HG03432 (cell line): ENCODE results near the gene ESYT2.

ENCODE experiments used
- ATAC-seq: cut with Tn5 transposase; IDR thresholded peaks from one replicate; pipeline ENCODE4 v1.9.1; 2021; ENCODE audit warnings: mild to moderate bottlenecking, moderate library complexity; ENCODE audit not compliant: unreplicated experiment

The ESYT2 gene

GRCh38 chr7:158729646-158730382 lies 99.5 kb downstream of the ESYT2 start:
- ATAC-seq: no peak

GRCh38 chr7:158728911-158729645 lies 100.2 kb downstream of the ESYT2 start:
- no peak for ATAC-seq

DNA sequence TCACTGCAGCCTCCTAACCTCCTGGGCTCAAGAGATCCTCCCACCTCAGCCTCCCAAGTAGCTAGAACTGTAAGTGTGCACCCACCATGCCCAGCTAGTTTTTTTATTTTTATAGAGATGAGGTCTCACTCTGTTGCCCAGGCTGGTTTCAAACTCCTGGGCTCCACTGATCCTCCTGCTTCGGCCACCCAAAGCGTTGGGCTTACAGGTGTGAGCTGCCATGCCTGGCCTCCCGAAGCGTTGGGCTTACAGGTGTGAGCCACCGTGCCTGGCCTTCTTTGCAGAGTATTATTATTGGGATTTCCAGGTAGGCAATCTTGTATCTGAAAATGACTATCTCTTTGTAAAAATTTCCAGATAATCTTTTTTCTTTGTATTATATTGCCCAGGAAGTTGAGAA lies 101.6 kb downstream of the ESYT2 start:
- ATAC-seq: no peak

GRCh38 chr7:158726277-158726807 lies 103.0 kb downstream of the ESYT2 start:
- no peak for ATAC-seq

GRCh38 chr7:158725506-158725800 lies 103.9 kb downstream of the ESYT2 start:
- ATAC-seq: no peak

DNA sequence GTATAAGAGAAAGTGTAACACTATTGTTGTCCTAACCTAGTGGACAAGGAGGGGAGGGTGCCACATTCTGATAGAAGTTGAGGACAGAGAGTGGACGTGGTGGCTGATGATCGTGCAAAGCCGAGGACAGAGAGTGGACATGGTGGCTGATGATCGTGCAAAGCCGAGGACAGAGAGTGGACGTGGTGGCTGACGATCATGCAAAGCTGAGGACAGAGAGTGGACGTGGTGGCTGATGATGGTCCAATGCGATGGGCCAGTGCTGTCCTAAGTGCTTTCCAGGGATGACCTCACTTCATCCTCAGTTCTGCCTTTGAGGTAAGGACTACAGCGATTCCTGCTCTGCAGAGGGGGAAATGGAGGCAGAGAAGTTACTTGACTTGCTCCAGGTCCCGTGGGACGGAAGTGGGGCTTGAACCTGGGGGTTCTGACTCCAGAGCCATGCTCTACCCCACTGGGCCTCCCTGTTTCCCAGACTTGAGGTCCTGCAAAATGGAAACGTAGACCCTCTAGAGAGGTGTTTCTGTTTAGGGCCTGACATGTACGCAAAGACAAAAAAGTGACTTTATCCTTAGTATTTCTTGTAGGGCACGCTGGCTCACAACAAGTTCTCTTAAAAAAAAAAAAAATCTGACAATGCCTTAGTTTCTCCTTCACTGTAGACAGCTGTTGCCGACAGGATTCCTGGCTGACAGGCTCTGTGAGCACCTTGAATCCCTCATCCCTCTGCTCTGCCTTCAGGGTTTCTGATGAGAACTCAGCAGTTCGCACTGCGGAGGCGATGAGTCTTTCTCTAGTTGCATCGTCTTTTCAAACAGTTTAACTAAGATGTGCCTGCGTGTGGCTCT lies 104.4 kb downstream of the ESYT2 start:
- no peak for ATAC-seq

- ATAC-seq: no peak
Measured at GRCh38 chr7:158723714-158724385, 105.5 kb downstream of the ESYT2 start.

GRCh38 chr7:158723266-158723665 lies 106.0 kb downstream of the ESYT2 start:
- ATAC-seq: no peak

GRCh38 chr7:158722574-158723237 lies 106.6 kb downstream of the ESYT2 start:
- no peak for ATAC-seq

DNA sequence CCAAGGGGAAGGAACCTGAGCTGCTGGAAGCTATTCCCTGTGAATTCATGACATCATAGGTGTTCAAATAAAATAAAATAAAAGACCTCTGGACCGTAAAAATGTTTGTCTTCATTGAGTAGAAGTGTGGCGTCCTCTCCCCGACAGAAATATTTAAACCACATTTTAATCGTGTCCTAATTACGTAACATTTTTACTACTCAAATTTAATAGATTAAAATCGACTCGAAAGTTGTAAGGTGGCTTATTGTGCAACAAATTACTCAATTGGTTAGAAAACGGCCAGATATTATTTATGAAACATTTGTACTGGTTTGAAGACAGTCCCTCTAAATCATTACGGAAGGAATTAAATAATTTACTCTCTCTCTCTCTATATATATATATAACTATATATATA lies 109.2 kb downstream of the ESYT2 start:
- no peak for ATAC-seq

DNA sequence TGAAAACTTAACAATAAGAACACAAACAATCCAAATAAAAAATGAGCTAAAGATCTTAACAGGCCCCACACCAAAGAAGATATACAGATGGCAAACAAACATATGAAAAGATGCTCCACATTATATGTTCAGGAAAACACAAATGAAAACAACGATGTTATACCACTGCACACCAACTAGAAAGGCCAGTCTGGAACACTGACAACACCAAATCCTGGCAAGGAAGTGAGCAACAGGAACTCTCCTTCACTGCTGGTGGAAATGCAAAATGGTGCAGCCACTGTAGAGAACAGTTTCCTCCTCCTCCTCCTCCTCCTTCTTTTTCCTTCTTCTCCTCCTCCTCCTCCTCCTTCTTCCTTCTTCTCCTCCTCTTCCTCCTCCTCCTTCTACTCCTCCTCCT lies 112.5 kb downstream of the ESYT2 start:
- ATAC-seq: no peak

DNA sequence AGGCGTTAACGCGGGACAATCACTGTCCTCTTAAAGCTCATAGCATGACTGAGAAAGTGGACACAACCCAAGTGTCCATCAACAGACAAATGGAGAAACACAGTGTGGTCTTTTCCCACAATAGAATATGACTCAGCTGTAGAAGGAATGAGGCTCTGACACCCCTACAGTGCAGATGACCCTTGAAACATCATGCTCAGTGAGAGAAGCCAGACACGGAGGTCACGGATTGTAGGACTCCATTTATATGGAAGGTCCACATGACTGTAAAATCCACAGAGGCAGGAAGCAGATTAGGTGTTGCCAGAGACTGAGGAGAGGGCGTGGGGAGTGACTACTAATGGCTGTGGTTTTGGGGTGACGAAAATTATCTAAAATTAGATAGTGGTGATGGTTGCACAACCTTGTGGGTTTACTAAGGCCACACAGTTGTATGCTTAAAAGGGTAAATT lies 118.6 kb downstream of the ESYT2 start:
- ATAC-seq: no peak

GRCh38 chr7:158707610-158708009 lies 121.7 kb downstream of the ESYT2 start:
- no peak for ATAC-seq

DNA sequence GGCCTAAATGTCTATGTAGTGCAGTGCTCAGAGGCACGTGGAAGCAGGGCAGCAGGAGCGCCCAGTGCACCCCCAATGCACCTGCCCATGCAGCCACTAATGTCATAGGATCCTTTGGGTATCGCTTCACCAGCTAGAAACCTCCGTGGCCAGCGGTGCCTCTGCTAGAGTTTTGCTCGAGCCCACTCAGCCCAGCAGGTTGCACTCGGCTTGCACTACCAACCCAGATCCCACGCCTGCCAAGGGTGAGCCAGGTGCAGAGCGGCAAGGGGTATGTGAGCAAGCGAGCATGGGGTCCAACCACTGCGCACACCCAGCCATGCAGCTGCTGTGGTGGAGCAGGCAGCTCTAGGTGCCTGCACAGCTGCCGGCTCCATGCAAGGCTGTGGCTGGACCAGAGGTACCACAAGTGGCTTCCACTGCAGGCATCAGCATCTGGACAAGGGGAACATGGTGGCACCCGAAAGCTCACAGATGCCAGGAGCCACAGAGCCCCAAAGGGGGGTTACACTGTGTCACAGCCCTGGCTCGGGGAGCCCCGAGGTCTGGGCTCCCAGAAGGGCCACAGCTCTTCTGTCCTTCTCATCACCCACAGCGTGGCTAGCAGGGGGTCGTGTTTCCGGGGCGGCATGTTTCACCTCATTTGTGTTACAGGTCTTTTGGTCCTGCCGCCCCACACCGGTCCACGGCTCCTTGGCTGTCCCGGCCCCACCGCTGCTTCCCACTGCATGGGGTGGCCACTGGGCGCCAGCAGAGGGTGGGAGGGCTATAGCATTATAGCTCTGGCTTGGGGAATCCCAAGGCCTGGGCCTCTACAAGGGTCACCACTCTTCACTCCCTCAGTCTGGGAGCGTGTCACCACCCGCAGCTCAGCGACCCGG lies 122.4 kb downstream of the ESYT2 start:
- ATAC-seq: no peak

DNA sequence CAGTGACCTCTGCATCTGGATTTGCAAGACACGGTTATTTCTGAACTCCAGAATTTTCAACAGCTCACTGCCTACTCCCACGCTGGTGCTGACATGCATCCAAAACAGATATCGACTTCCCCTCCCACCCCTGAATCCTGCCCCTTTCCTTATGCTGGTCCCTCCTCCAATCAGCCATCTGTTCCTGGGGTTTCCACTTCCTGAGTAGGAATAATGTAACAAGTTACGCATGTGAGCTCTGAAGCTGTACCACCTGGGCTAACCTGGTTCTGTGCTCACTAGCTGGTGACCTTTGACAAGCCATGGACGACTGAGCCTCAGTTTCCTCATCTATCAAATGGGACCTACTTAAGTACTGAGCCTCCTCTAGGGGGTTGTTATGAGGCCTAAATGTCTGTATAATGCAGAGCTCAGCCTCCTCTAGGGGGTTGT lies 123.0 kb downstream of the ESYT2 start:
- no peak for ATAC-seq

GRCh38 chr7:158705234-158705850 lies 124.0 kb downstream of the ESYT2 start:
- ATAC-seq: no peak

DNA sequence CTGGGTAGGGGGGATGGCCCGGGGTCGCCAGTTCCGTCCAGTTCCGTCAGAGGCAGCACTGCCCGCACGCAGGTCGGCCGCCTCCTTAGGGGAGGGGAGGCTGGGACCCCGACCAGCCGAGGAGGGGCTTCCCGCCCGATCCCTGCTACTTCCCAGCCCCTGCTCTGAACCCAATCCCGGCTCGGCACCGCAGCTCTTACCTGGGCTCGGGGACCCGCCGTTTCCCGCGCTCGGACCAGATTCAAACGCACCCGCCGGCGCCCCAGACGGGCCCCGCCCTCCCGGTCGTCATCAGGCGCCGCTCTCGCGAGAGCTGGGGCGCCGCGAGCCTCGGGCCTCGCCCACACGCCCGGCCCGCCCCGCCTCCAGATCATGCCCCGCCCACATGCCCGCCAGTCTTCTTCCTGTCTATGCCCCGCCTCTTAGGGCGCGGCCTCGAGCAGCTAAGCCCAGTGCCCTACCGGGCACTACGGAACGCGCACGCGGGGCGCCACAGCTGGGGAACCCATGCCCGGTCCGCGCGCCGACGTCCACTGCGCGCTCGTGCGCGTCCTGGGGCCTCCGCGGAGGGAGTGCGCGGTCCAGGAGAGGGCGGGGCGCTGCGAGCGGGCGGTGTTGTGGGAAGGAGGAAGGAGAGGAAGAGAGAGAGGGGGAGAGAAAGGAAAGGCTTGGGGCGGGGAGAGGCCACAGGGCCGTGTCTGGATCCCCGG lies 124.6 kb downstream of the ESYT2 start, which contains the start of gene NCAPG2:
Gene NCAPG2, minus strand, starts transcription at position 281 of the 710 bp plus-strand sequence. CDS start 2,905 bp downstream, outside the sequence.
- peak; percentile 98 for ATAC-seq
